OCI-LY3 (cell line): ENCODE data around the gene SHC2.

Source experiments
- EZH2phosphoT487 ChIP-seq: fragments of 200-600 bp; shearing (Covaris generic); IDR thresholded peaks from 2 replicates; pipeline ENCODE4 v1.6.1; 2018; ENCODE audit warnings: antibody characterized with exemption, mixed run types, low read depth
- TF ChIP-seq, protein P1 (sequence below): fragments of 200-600, 300-600 bp; sonication (generic); IDR thresholded peaks from 2 replicates; pipeline ENCODE4 v1.5.1; 2014; ENCODE audit warnings: antibody characterized with exemption, low read length, low read depth

DNA sequence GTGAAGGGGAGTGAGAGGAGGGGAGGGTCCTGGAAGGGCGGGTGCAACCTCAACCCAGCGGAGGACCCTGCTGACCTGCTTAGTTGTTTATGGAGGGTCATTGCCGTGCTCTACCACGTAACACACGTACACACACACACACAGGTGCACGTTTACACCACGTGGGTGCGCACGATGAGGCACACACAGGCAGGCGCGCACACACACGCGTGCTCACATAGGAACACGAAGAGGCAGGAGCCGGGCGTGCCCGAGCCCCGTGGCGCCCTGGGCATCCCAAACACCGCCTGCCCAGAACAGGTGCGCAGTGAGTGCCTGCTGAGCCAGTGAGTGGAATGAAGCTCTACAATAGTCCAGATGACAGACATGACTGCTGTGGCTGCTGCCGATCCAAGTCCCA lies 24.2 kb upstream of the SHC2 start:
- TF ChIP-seq, protein P1, sequence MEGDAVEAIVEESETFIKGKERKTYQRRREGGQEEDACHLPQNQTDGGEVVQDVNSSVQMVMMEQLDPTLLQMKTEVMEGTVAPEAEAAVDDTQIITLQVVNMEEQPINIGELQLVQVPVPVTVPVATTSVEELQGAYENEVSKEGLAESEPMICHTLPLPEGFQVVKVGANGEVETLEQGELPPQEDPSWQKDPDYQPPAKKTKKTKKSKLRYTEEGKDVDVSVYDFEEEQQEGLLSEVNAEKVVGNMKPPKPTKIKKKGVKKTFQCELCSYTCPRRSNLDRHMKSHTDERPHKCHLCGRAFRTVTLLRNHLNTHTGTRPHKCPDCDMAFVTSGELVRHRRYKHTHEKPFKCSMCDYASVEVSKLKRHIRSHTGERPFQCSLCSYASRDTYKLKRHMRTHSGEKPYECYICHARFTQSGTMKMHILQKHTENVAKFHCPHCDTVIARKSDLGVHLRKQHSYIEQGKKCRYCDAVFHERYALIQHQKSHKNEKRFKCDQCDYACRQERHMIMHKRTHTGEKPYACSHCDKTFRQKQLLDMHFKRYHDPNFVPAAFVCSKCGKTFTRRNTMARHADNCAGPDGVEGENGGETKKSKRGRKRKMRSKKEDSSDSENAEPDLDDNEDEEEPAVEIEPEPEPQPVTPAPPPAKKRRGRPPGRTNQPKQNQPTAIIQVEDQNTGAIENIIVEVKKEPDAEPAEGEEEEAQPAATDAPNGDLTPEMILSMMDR = no peak
- TF ChIP-seq EZH2phosphoT487 = no peak
